Activated CD8-positive, alpha-beta T cell treated with anti-CD3 and anti-CD28 coated beads for 36 hours (primary cell): ENCODE data around the gene ZNF81. TPM values are rescaled to one million over a fixed set of nuclear protein-coding genes. Genes with fewer than 3 reads are reported as not detected.
A peak's percentile ranks its signal among the peaks of the same experiment; 100 is the strongest.
"Not testable (repeated sequence)": the region's sequence is repeated elsewhere in the genome, so short reads cannot be mapped to it uniquely, and the experiment has no call there.

Experiments used
- ATAC-seq: fragments of 200-7000 bp; cut with Tn5 transposase; one replicate; pipeline ENCODE4 v1.10.0; 2021; ENCODE audit warnings: mild to moderate bottlenecking, moderate library complexity
- CTCF ChIA-PET: fragments of 350-600 bp; sonication (Branson Sonifier 250); formaldehyde crosslinking; loops from one replicate; lab custom pipeline; 2021; ENCODE audit warnings: antibody characterized with exemption; lab: Charles Lee
- POLR2A ChIA-PET: fragments of 350-600 bp; sonication (Branson Sonifier 250); formaldehyde crosslinking; loops from one replicate; lab custom pipeline; 2021; ENCODE audit warnings: antibody characterized with exemption; lab: Charles Lee
- DNase-seq: peaks from one replicate; pipeline ENCODE4 v3.0.0-alpha.2; 2020
- H3K27ac Mint-ChIP-seq: one replicate; pipeline ENCODE4 v1.8.0; 2021; ENCODE audit warnings: mild to moderate bottlenecking, mixed read lengths
- H3K27me3 Mint-ChIP-seq: one replicate; pipeline ENCODE4 v1.8.0; 2021; ENCODE audit warnings: mixed read lengths
- H3K36me3 Mint-ChIP-seq: one replicate; pipeline ENCODE4 v1.8.0; 2021; ENCODE audit warnings: low read depth, mixed read lengths
- H3K4me1 Mint-ChIP-seq: one replicate; pipeline ENCODE4 v1.8.0; 2021; ENCODE audit warnings: low read depth, mixed read lengths
- H3K4me3 Mint-ChIP-seq: one replicate; pipeline ENCODE4 v1.8.0; 2021; ENCODE audit warnings: mild to moderate bottlenecking, moderate library complexity, mixed read lengths
- H3K9me3 Mint-ChIP-seq: one replicate; pipeline ENCODE4 v1.8.0; 2021; ENCODE audit warnings: mixed read lengths
- CTCF ChIP-seq: fragments of 200-600 bp; IDR thresholded peaks from one replicate; pipeline ENCODE4 v1.8.0; 2022; ENCODE audit warnings: antibody characterized with exemption, mild to moderate bottlenecking
- intact Hi-C: fragments of 100-400 bp; cut with micrococcal nuclease; formaldehyde crosslinking; loops from one replicate; pipeline ENCODE4 v1.10.0; 2022
- total RNA-seq, 2 experiments: library from RNA; stranded (reverse); gene quantifications; one replicate each; pipeline ENCODE4 v1.2.3, GENCODE V29; 2021

Gene ZNF81
- total RNA-seq: 1 to 10 TPM; 5.4 to 6.3 TPM

- ATAC-seq (peak; percentile 94), DNase-seq (peak; percentile 95)
- CTCF ChIA-PET: interaction anchor here (2.5 to 2.6 kb wide), 2 partner anchors 18 to 190 kb away, joined by 7 to 11 read pairs; no protein-coding TSS in a partner anchor
- Mint-ChIP-seq H3K4me1 (peaks cover 21% of the 10 kb centered on the region), H3K9me3 (no peaks in the 10 kb centered on the region), H3K27me3 (no peaks in the 10 kb centered on the region), H3K36me3 (no peaks in the 10 kb centered on the region), H3K4me3 (peak within 1 kb of the TSS; percentile 98), H3K27ac (peak within 1 kb of the TSS; percentile 97)
- intact Hi-C loops: no loop called here
- POLR2A ChIA-PET: no interaction called here
- TF ChIP-seq CTCF: no peak
These were observed at the start of gene ZNF81 for GRCh38 chrX:47836164-47837072. ZNF81 (plus strand) TSS chrX:47836902; CDS start chrX:47846268, 9,366 bp downstream.

DNA sequence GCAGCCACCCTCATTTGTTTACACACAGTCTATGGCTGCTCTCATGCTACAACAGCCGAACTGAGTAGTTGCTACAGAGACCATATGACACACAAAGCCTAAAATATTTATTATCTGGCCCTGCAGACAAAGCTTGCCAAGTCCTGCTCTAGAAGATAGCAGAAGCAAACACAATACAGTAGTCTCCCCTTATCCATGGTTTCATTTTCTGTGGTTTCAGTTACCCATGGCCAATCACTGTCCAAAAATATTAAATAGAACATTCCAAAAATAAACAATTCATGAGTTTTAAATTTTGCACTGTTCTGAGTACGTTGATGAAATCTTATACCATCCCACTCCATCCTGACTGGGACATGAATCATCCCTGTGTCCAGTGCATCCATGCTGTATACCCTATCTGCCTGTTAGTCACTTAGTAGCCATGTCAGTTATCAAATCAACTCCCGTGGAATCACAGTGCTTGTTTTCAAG lies 40.2 kb upstream of the ZNF81 start:
- ATAC-seq (no peak), DNase-seq (no peak)
- Mint-ChIP-seq H3K36me3 (no peaks in the 10 kb centered on the region), H3K4me1 (no peaks in the 10 kb centered on the region), H3K27me3 (no peaks in the 10 kb centered on the region), H3K4me3 (no peak overlapping the region), H3K9me3 (no peaks in the 10 kb centered on the region), H3K27ac (no peak overlapping the region)
- POLR2A ChIA-PET: no interaction called here
- TF ChIP-seq CTCF: no peak
- intact Hi-C loops: no loop called here
- CTCF ChIA-PET: no interaction called here

GRCh38 chrX:47797084-47797483 lies 39.6 kb upstream of the ZNF81 start:
- no peak for DNase-seq
- no peak for ATAC-seq
- no peak overlapping the region for H3K27ac Mint-ChIP-seq
- H3K27me3 Mint-ChIP-seq: no peaks in the 10 kb centered on the region
- no peaks in the 10 kb centered on the region for H3K4me1 Mint-ChIP-seq
- H3K4me3 Mint-ChIP-seq: no peak overlapping the region
- no peaks in the 10 kb centered on the region for H3K9me3 Mint-ChIP-seq
- intact Hi-C loops: no loop called here
- TF ChIP-seq CTCF: no peak
- CTCF ChIA-PET: no interaction called here
- POLR2A ChIA-PET: no interaction called here
- H3K36me3 Mint-ChIP-seq: no peaks in the 10 kb centered on the region

- intact Hi-C loops: no loop called here
- Mint-ChIP-seq H3K9me3 (no peaks in the 10 kb centered on the region), H3K27me3 (no peaks in the 10 kb centered on the region), H3K27ac (no peak overlapping the region), H3K36me3 (no peaks in the 10 kb centered on the region), H3K4me3 (no peak overlapping the region), H3K4me1 (no peaks in the 10 kb centered on the region)
- POLR2A ChIA-PET: no interaction called here
- TF ChIP-seq CTCF: no peak
- ATAC-seq: no peak
- DNase-seq: no peak
- CTCF ChIA-PET: no interaction called here
These were observed 37.8 kb upstream of the ZNF81 start for GRCh38 chrX:47798861-47799260.

- POLR2A ChIA-PET: interaction anchor here (0.6 kb wide), 1 partner anchor 719 kb away, joined by 3 read pairs; no protein-coding TSS in a partner anchor
- Mint-ChIP-seq H3K36me3 (no peaks in the 10 kb centered on the region), H3K4me3 (no peak overlapping the region), H3K9me3 (no peaks in the 10 kb centered on the region), H3K27ac (no peak overlapping the region), H3K4me1 (no peaks in the 10 kb centered on the region), H3K27me3 (no peaks in the 10 kb centered on the region)
- no peak for DNase-seq
- TF ChIP-seq CTCF: no peak
- ATAC-seq: no peak
- intact Hi-C loops: no loop called here
- CTCF ChIA-PET: interaction anchor here (1.2 kb wide), 1 partner anchor 20 kb away, joined by 3 read pairs; no protein-coding TSS in a partner anchor
These were observed 34.1 kb upstream of the ZNF81 start for GRCh38 chrX:47802589-47802988.

- H3K4me3 Mint-ChIP-seq, H3K27me3 Mint-ChIP-seq, DNase-seq, H3K36me3 Mint-ChIP-seq, ATAC-seq, intact Hi-C loops, H3K4me1 Mint-ChIP-seq, H3K27ac Mint-ChIP-seq, H3K9me3 Mint-ChIP-seq, CTCF ChIA-PET: not testable (repeated sequence)
- POLR2A ChIA-PET: interaction anchor here (0.6 kb wide), 1 partner anchor 719 kb away, joined by 3 read pairs; no protein-coding TSS in a partner anchor
These were observed 33.6 kb upstream of the ZNF81 start for GRCh38 chrX:47803103-47803502.
